AG09319 (cell line): Measurements from ENCODE around the gene DCTN2.
"Not testable (repeated sequence)": the region's sequence is repeated elsewhere in the genome, so short reads cannot be mapped to it uniquely, and the experiment has no call there.

Source experiments
- DNase-seq: peaks from one replicate; pipeline ENCODE4 v3.0.0-alpha.2; 2010; ENCODE audit warnings: low read depth; ENCODE audit errors: extremely low read depth
- TF ChIP-seq, protein P1 (sequence below): IDR thresholded peaks from 2 replicates; pipeline ENCODE4 v1.5.1; 2011; ENCODE audit warnings: low read depth, mild to moderate bottlenecking, inconsistent platforms, low read length, moderate library complexity

Gene DCTN2

DNA sequence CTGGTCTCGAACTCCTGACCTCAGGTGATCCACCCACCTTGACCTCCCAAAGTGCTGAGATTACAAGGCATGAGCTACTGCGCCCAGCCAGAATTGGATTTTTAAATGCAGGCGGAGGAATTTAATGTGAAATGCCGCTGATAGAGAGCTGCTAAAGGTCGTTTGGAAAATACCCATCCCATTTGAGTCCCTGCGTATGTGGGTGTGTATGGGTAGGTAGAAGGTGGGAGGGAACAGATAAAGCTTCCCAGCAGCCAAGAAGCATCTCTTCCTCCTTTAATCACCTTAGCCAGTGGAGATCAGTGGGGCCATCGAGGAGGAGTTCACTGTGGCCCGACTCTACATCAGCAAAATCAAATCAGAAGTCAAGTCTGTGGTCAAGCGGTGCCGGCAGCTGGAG is 27.8 kb upstream of the DCTN2 start:
- no peak for DNase-seq
- TF ChIP-seq, protein P1, sequence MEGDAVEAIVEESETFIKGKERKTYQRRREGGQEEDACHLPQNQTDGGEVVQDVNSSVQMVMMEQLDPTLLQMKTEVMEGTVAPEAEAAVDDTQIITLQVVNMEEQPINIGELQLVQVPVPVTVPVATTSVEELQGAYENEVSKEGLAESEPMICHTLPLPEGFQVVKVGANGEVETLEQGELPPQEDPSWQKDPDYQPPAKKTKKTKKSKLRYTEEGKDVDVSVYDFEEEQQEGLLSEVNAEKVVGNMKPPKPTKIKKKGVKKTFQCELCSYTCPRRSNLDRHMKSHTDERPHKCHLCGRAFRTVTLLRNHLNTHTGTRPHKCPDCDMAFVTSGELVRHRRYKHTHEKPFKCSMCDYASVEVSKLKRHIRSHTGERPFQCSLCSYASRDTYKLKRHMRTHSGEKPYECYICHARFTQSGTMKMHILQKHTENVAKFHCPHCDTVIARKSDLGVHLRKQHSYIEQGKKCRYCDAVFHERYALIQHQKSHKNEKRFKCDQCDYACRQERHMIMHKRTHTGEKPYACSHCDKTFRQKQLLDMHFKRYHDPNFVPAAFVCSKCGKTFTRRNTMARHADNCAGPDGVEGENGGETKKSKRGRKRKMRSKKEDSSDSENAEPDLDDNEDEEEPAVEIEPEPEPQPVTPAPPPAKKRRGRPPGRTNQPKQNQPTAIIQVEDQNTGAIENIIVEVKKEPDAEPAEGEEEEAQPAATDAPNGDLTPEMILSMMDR: no peak

DNA sequence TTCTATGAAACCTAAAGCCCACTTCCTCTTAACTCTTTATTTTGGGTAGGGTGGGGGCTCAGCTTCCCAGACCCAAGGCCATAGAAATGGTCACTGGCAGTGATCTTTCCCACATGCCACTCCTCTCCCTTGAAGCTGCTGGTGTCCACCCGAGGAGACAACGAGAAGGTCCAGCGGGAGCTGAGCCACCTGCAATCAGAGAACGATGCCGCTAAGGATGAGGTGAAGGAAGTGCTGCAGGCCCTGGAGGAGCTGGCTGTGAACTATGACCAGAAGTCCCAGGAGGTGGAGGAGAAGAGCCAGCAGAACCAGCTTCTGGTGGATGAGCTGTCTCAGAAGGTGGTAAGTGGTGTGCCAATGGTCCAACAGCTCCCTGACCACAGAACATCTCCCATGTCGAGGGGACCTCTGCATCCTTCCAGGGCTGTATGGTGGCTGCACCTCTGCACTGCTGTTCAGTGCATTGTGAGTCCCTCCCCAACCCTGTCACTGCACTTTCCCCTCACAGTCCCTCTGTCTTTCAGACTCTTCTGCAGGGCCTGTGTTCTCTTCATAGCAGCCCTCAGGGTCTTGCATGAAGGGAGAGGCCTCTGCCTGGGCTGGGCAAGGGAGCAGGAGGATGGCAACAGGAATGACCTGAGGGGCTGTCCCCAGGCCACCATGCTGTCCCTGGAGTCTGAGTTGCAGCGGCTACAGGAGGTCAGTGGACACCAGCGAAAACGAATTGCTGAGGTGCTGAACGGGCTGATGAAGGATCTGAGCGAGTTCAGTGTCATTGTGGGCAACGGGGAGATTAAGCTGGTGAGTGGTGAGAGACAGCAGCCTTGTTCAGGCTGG is 25.2 kb upstream of the DCTN2 start:
- TF ChIP-seq, protein P1: no peak
- DNase-seq: no peak

DNA sequence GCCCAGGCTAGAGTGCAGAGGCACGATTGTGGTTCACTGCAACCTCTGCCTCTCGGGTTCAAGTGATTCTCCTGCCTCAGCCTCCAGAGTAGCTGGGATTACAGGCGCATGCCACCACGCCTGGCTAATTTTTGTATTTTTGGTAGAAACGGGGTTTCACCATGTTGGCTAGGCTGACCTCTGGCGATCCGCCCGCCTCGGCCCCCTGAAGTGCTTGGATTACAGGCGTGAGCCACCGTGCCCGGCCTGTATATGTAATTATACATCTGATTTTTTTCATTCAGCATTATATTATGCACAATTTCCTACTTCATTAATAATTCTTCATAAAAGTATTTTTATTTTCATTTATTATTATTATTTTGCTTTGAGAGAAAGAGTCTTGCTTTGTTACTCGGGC is 23.4 kb upstream of the DCTN2 start:
- DNase-seq: not testable (repeated sequence)

DNA sequence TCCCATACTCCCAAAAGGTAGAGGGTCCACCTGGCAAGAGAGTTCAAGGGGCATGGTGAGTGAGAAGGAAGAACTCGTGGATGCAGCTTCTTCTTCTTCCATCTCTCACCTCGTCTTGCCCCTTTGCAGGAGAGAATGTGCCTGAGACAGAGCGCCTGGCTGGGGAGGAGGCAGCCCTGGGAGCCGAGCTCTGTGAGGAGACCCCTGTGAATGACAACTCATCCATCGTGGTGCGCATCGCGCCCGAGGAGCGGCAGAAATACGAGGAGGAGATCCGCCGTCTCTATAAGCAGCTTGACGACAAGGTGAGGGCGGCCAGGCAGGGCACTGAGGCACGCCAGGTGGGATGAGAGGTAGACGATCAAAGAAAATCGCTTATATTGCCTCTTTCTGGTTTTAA is 22.9 kb upstream of the DCTN2 start:
- no peak for DNase-seq
- TF ChIP-seq, protein P1: no peak

DNA sequence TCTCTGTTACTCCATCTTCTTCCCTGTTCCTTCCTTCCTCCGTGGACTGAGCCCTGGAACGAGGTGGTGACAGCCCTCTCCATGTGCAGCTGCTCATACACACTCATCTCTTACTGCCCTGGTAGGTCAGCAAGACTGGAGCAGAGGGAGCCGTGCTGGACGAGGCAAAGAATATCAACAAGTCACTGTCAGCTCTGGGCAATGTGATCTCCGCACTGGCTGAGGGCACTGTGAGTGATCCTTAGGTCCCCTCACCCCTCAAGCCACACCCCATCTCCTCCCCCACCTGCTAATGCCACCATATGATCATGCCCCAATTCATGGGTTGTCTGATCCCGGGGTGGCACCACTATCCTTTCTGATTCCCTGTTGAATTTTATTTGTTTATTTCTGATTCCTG is 21.8 kb upstream of the DCTN2 start:
- DNase-seq: no peak
- TF ChIP-seq, protein P1: no peak

DNA sequence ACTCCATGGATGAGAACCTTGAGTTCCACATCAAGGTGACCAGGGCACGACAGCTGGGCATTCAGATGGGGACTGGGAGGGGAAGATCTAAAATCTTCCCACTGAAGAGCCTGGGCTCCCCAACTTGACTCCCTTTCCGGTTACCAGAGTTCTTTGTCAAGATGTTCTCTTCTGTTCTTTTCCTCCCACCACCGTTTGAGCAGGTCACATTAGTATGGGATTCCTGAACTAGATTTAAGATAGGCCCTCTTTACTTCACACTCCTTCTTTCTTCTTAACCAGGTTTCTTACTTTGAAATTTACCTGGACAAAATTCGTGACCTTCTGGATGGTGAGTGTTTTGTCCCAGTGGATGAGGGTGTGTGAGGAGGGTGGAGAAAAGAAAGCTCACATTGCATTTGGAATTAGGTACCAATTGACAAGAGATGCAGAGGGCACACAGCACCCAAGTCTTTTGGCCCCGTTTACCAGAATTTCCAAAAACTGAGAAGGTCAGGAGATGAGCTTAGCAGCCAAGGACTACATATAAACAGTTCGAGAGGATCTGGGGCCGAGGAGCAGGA is 17.3 kb upstream of the DCTN2 start:
- TF ChIP-seq, protein P1: no peak

DNA sequence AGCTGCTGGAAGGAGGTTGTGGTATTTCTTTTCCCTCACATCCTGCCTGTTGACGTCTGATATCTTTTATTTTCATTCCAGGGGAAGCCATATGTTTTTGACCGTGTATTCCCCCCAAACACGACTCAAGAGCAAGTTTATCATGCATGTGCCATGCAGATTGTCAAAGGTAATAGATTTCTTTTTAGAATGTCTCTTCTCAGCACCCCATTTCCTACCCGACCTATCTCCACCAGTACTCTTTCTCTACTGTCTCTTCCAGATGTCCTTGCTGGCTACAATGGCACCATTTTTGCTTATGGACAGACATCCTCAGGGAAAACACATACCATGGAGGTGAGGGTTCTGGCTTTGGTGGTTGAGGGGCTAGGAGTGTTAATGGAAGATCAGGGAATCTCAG is 16.4 kb upstream of the DCTN2 start:
- DNase-seq: no peak
- TF ChIP-seq, protein P1: no peak

More for the DNA sequence above, 17.3 kb upstream of the DCTN2 start:
- no peak for DNase-seq

DNA sequence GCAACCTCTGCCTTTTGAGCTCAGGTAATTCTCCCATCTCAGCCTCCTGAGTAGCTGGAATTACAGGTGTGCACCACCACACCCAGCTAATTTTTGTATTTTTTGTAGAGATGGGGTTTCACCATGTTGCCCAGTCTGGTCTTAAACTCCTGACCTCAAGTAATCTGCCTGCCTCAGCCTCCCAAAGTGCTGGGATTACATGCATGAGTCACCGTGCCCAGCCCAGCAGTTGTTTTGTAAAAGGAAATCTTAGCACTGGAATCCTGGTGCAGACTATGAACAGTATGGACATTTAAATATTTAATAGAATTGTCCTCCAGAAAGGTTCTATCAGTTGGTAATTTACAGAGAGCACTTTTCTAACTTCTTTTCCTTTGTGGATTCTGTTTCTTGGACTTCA is 14.1 kb upstream of the DCTN2 start:
- DNase-seq: not testable (repeated sequence)
